ENCODE results near the gene CARD14.
"Not testable (repeated sequence)": the region's sequence is repeated elsewhere in the genome, so short reads cannot be mapped to it uniquely, and the experiment has no call there.

CARD14 gene

DNA sequence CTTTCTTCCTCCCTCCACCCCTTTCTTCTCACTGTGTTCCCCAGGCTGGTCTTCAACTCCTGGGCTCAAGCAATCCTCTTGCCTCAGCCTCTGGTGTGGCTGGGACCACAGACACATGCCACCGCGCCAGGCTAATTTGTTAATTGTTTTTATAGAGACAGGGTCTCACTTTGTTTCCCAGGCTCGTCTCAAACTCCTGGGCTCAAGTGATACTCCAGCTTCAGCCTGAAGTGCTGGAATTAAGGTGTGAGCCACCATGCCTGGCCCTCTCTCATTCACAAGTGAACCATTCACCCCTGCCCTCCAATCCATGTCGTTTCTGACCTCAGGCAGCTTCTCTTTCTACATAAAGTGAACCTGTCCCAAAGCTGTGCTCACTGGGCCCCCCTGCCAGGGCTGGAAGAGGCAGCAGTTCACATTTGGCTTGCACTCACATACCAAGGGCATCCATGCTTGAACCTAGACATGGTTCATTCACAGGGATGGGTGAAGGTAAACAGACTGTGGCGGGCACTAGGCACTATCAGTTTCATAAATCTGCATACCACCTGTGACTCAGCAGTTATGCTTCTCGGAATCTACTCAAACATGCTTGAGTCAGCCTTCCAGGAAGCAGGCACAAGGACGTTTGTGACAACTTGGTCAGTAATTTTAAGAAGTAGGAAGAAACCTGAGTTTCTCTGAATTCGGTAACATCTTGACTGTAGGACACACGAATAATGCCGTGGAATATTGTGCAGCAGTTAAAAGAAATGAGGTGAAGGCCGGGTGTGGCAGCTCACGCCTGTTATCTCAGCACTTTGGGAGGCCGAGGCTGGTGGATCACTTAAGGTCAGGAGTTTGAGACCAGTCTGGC, 84.8 kb downstream of the CARD14 start:
- DNase-seq: peak; percentile 35

DNA sequence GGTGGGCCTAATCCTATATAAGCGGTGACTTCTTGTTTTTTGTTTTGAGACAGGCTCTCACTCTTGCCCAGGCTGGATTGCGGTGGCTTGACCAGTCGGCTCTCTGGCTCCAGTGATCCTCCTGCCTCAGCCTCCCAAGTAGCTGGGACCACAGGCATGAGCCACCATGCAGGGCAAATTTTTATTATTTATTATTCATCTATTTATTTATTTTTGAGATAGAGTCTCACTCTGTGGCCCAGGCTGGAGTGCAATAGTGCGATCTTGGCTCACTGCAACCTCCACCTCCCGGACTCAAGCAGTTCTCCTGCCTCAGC, 86.2 kb downstream of the CARD14 start:
- DNase-seq: no peak

GRCh38 chr17:80257716-80258213, 87.9 kb downstream of the CARD14 start:
- DNase-seq: no peak

DNA sequence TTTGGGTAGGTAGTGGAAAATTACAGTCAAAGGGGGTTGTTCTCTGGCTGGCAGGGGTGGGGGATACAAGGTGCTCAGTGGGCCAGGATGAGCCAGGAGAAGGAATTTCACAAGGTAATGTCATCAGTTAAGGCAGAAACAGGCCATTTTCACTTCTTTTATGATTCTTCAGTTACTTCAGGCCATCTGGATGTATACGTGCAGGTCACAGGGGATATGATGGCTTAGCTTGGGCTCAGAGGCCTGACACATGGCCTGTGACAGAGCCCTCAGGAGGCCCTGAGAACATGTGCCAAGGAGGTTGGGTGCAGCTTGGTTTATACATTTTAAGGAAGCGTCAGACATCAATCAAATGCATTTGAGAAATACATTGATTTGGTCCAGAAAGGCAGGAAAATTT, 88.5 kb downstream of the CARD14 start:
- not testable (repeated sequence) for DNase-seq
